Caco-2 (cell line): ENCODE results near the gene PGD. TPM values are rescaled to one million over a fixed set of nuclear protein-coding genes. Genes with fewer than 3 reads are reported as not detected.
A peak's percentile ranks its signal among the peaks of the same experiment; 100 is the strongest.

Experiments used
- Bru-seq: library from RNA; stranded (reverse); fragments of 400-500 nt; gene quantifications from one replicate; lab custom pipeline; 2021; lab: Mats Ljungman, UMichigan
- BruChase-seq, 2 experiments: library from RNA; stranded (reverse); fragments of 400-500 nt; gene quantifications; one replicate each; lab custom pipeline; 2021; lab: Mats Ljungman, UMichigan
- BruUV-seq: library from RNA; stranded (reverse); fragments of 400-500 nt; replicated peaks from 2 replicates; lab custom pipeline; 2021; lab: Mats Ljungman, UMichigan
- CTCF ChIA-PET: fragments of 300-600 bp; sonication (Branson Sonifier 250); formaldehyde crosslinking; loops from one replicate; lab custom pipeline; 2022; ENCODE audit warnings: antibody characterized with exemption; lab: Charles Lee
- POLR2A ChIA-PET: fragments of 300-600 bp; sonication (Branson Sonifier 250); formaldehyde crosslinking; loops from one replicate; lab custom pipeline; 2022; ENCODE audit warnings: antibody characterized with exemption; lab: Charles Lee
- DNase-seq, 2 experiments: peaks; one replicate each; pipeline versions ENCODE4 v3.0.0 to v3.0.0-alpha.2; 2020 to 2022
- H3K27me3 ChIP-seq: replicated peaks from 2 replicates; pipeline ENCODE4 v1.6.0; 2011; ENCODE audit warnings: low read length; ENCODE audit not compliant: control insufficient read depth, insufficient read depth
- H3K36me3 ChIP-seq: 2 replicates; pipeline ENCODE4 v1.5.1; 2011; ENCODE audit warnings: low read length; ENCODE audit not compliant: control insufficient read depth, insufficient read depth
- H3K4me1 ChIP-seq: fragments of 250-450 bp; sonication (Bioruptor Pico); 2 replicates; pipeline ENCODE4 v1.5.1; 2020; ENCODE audit warnings: mild to moderate bottlenecking
- H3K4me3 ChIP-seq: 2 replicates; pipeline ENCODE4 v1.5.1; 2011; ENCODE audit warnings: low read depth, mild to moderate bottlenecking, control low read depth, low read length
- H3K9me3 ChIP-seq: fragments of 250-450 bp; sonication (Bioruptor Pico); 2 replicates; pipeline ENCODE4 v1.5.1; 2020; ENCODE audit warnings: mild to moderate bottlenecking, moderate library complexity
- H3K27ac Mint-ChIP-seq: one replicate; pipeline ENCODE4 v1.8.0; 2022; ENCODE audit warnings: mixed read lengths; ENCODE audit not compliant: unreplicated experiment
- H3K27me3 Mint-ChIP-seq: one replicate; pipeline ENCODE4 v1.8.0; 2022; ENCODE audit warnings: mixed read lengths; ENCODE audit not compliant: insufficient read depth, unreplicated experiment
- H3K36me3 Mint-ChIP-seq: one replicate; pipeline ENCODE4 v1.8.0; 2022; ENCODE audit warnings: mild to moderate bottlenecking, mixed read lengths; ENCODE audit not compliant: insufficient read depth, unreplicated experiment
- H3K4me1 Mint-ChIP-seq: one replicate; pipeline ENCODE4 v1.8.0; 2022; ENCODE audit warnings: low read depth, mixed read lengths; ENCODE audit not compliant: unreplicated experiment
- H3K4me3 Mint-ChIP-seq: one replicate; pipeline ENCODE4 v1.8.0; 2022; ENCODE audit warnings: mild to moderate bottlenecking, moderate library complexity, mixed read lengths; ENCODE audit not compliant: unreplicated experiment
- H3K9me3 Mint-ChIP-seq: one replicate; pipeline ENCODE4 v1.8.0; 2022; ENCODE audit warnings: mixed read lengths; ENCODE audit not compliant: unreplicated experiment
- intact Hi-C: fragments of 100-400 bp; cut with micrococcal nuclease; formaldehyde crosslinking; loops from one replicate; pipeline ENCODE4 v1.10.0; 2022; ENCODE audit not compliant: unreplicated experiment
- long read RNA-seq: library from polyadenylated mRNA; stranded (forward); transcript quantifications from one replicate; pipeline ENCODE4 v2.0.0, GENCODE V29; 2022
- total RNA-seq: library from RNA; stranded (reverse); gene quantifications from 2 replicates; pipeline ENCODE4 v1.2.3, GENCODE V29; 2022
- TF ChIP-seq, protein P1 (sequence below), 2 experiments: fragments of 200-600 bp in 1 of 2; IDR thresholded peaks; 1 replicate in 1 of 2; 2 replicates in 1 of 2; pipeline versions ENCODE4 v1.5.1 to v1.8.0; 2011 to 2022; ENCODE audit warnings: antibody characterized with exemption in 1 of 2, control low read depth in 1 of 2, inconsistent platforms in 1 of 2, low read depth in 1 of 2, low read length in 1 of 2, mild to moderate bottlenecking in 1 of 2, moderate library complexity in 1 of 2; ENCODE audit not compliant: insufficient read depth in 1 of 2, severe bottlenecking in 1 of 2, unreplicated experiment in 1 of 2

Gene PGD
- 187 and 215 TPM in 2 replicates for total RNA-seq
- percentile 82 among the genes with signal in this experiment for Bru-seq, nascent RNA
- percentile 88 among the genes with signal in this experiment for BruChase-seq, experiment 1, labeled RNA remaining after a 2-hour chase
- BruChase-seq, experiment 2, labeled RNA remaining after a 6-hour chase, result percentile 95 among the genes with signal in this experiment
- long read RNA-seq, transcript PGD-201 (13 exons, 1,885 nt), result major isoform, 225 of 278 reads
- long read RNA-seq, partial matches to known transcripts, result 40 of 278 reads
- long read RNA-seq, other reads (novel, unspliced or antisense), result 13 of 278 reads

DNA sequence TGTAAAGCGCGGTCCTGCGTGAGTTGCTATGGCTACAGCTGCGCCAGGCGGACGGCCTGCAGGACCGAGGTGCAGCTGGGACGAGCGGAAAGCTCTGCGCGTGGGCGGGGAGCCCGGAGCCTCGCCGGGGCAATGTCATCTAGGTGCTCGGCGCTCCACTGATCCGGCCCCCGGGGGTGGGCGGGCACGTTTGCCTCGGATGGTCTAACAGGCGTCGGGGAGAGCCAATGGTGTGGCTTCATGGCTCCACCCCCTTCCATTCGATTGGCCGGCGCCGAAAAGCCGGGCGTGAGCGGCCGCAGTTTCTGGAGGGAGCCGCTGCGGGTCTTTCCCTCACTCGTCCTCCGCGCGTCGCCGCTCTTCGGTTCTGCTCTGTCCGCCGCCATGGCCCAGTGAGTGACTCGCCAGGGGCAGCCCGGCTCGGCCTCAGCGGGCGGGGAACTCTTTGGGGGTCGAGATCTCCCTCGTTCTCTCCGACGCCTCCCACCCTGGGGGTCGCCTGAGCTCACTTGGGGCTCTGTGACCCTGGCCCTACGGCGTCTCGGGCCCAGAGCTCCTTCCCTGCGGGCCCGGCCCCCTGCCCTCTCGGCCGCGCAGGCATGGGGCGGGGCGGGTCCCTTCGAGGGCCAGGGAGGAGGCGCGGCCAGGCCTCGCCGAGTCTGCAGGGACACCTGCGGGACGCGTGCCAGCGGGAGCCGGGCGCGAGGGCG, at the start of gene PGD:
Gene PGD (plus strand): TSS at position 331 of the 710 bp plus-strand sequence. CDS start 54 bp downstream, at position 385.
- BruUV-seq, result no TSS peak
- no peaks in the 10 kb centered on the region for H3K27me3 Mint-ChIP-seq
- H3K4me1 Mint-ChIP-seq, result peaks cover 5% of the 10 kb centered on the region
- no peaks in the 10 kb centered on the region for H3K36me3 ChIP-seq
- H3K4me3 Mint-ChIP-seq, result peak within 1 kb of the TSS; percentile 93
- no peaks in the 10 kb centered on the region for H3K27me3 ChIP-seq
- H3K4me1 ChIP-seq, result peaks cover 14% of the 10 kb centered on the region; the same call in 1 of the 2 replicates
- no peaks in the 10 kb centered on the region for H3K9me3 Mint-ChIP-seq
- H3K36me3 Mint-ChIP-seq, result peaks cover 55% of the 10 kb centered on the region
- peaks cover 7% of the 10 kb centered on the region; the same call in 1 of the 2 replicates for H3K9me3 ChIP-seq
- ChIA-PET CTCF (interaction anchor here (0.6 to 2.4 kb wide), 4 partner anchors 10 to 31 kb away, joined by 3 to 16 read pairs (median 4); partner anchors contain the start of gene CENPS), POLR2A (interaction anchor here (0.6 to 2.0 kb wide), 7 partner anchors 10 to 189 kb away, joined by 3 to 12 read pairs (median 4); partner anchors contain the start of genes CENPS and KIF1B)
- H3K4me3 ChIP-seq, result peak within 1 kb of the TSS; percentile 77
- intact Hi-C loops, result loop anchor here (1.0 to 2.0 kb wide), 4 partner anchors 11 to 76 kb away; partner anchors contain the start of gene PEX14
- H3K27ac Mint-ChIP-seq, result peak within 1 kb of the TSS; percentile 84
- DNase-seq, result peak; percentile 98 to 99
- TF ChIP-seq, protein P1, sequence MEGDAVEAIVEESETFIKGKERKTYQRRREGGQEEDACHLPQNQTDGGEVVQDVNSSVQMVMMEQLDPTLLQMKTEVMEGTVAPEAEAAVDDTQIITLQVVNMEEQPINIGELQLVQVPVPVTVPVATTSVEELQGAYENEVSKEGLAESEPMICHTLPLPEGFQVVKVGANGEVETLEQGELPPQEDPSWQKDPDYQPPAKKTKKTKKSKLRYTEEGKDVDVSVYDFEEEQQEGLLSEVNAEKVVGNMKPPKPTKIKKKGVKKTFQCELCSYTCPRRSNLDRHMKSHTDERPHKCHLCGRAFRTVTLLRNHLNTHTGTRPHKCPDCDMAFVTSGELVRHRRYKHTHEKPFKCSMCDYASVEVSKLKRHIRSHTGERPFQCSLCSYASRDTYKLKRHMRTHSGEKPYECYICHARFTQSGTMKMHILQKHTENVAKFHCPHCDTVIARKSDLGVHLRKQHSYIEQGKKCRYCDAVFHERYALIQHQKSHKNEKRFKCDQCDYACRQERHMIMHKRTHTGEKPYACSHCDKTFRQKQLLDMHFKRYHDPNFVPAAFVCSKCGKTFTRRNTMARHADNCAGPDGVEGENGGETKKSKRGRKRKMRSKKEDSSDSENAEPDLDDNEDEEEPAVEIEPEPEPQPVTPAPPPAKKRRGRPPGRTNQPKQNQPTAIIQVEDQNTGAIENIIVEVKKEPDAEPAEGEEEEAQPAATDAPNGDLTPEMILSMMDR (IDR thresholded peaks at IDR 0.05; ENCODE audit: insufficient read depth in 1 of 2, low read depth in 1 of 2, low read length in 1 of 2, severe bottlenecking in 1 of 2, unreplicated experiment in 1 of 2), result no peak

DNA sequence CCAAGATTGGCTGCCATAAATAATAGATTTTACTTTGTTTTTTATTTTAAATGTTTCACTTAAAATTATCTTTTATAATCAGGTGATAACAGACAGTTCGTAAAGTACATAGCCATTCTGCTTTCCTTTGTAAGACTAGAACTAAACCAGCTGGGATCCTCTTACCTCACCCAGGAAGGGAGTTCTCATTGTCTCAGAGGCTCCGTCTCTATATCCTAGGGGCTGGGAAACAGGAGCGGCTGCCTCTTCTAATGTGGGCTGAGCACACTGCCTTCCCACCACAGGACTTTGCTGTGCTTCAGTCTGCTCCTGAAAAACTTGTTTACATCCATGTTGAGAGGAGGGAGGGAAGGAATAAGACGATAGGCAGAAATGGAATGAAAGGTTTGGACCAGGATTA, 45.6 kb upstream of the PGD start:
- no TSS peak for BruUV-seq
- TF ChIP-seq, protein P1 (IDR thresholded peaks at IDR 0.05; ENCODE audit: insufficient read depth in 1 of 2, low read depth in 1 of 2, low read length in 1 of 2, severe bottlenecking in 1 of 2, unreplicated experiment in 1 of 2), result no peak
- Histone ChIP-seq H3K9me3 (no peaks in the 10 kb centered on the region), H3K27me3 (no peaks in the 10 kb centered on the region), H3K4me3 (no peak overlapping the region), H3K4me1 (no peaks in the 10 kb centered on the region), H3K36me3 (no peaks in the 10 kb centered on the region; the same call in 1 of the 2 replicates)
- H3K4me1 Mint-ChIP-seq, result no peaks in the 10 kb centered on the region
- POLR2A ChIA-PET, result no interaction called here
- CTCF ChIA-PET, result no interaction called here
- no peak overlapping the region for H3K4me3 Mint-ChIP-seq
- DNase-seq, result no peak
- no peak overlapping the region for H3K27ac Mint-ChIP-seq
- H3K9me3 Mint-ChIP-seq, result no peaks in the 10 kb centered on the region
- H3K36me3 Mint-ChIP-seq, result peaks cover 16% of the 10 kb centered on the region
- intact Hi-C loops, result no loop called here
- H3K27me3 Mint-ChIP-seq, result no peaks in the 10 kb centered on the region

DNA sequence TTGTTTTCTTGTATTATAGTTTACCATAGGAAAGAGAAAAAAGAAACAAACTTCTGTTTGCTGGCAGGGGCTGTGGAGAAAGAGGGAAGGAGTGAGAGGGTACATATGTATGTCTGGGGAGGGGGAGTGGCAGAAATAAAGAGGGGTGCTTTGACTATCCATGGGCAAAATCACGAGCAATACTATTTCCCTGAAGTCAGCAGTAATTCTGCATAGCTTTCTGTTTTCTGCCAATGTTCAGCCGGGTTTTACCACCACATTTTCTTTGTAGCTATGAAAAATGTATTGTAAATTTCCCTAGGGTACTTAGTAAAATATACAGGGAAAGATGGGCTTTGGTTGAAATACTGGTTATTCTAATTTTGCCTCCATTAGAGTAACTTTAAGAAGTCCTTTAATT, 45.2 kb upstream of the PGD start:
- Mint-ChIP-seq H3K4me1 (no peaks in the 10 kb centered on the region), H3K4me3 (no peak overlapping the region), H3K27me3 (no peaks in the 10 kb centered on the region), H3K36me3 (peaks cover 16% of the 10 kb centered on the region), H3K9me3 (no peaks in the 10 kb centered on the region), H3K27ac (no peak overlapping the region)
- H3K4me3 ChIP-seq, result no peak overlapping the region
- TF ChIP-seq, protein P1 (IDR thresholded peaks at IDR 0.05; ENCODE audit: insufficient read depth in 1 of 2, low read depth in 1 of 2, low read length in 1 of 2, severe bottlenecking in 1 of 2, unreplicated experiment in 1 of 2), result no peak
- H3K9me3 ChIP-seq, result no peaks in the 10 kb centered on the region
- BruUV-seq, result no TSS peak
- intact Hi-C loops, result no loop called here
- ChIA-PET CTCF (no interaction called here), POLR2A (interaction anchor here (0.5 kb wide), 1 partner anchor 11 kb away, joined by 5 read pairs; no protein-coding TSS in a partner anchor)
- H3K36me3 ChIP-seq, result no peaks in the 10 kb centered on the region; the same call in 1 of the 2 replicates
- H3K4me1 ChIP-seq, result no peaks in the 10 kb centered on the region
- DNase-seq, result no peak
- H3K27me3 ChIP-seq, result no peaks in the 10 kb centered on the region
